HG02763 (cell line): ENCODE measurements around the gene PITPNC1.
A peak's percentile ranks its signal among the peaks of the same experiment; 100 is the strongest.
"Not testable (repeated sequence)": the region's sequence is repeated elsewhere in the genome, so short reads cannot be mapped to it uniquely, and the experiment has no call there.

Experiments used
- ATAC-seq: cut with Tn5 transposase; IDR thresholded peaks from one replicate; pipeline ENCODE4 v1.9.1; 2021; ENCODE audit warnings: mild to moderate bottlenecking, moderate library complexity; ENCODE audit not compliant: unreplicated experiment

PITPNC1 gene

GRCh38 chr17:67570797-67571196 is 193.7 kb downstream of the PITPNC1 start:
- no peak for ATAC-seq

GRCh38 chr17:67571478-67571877 is 194.4 kb downstream of the PITPNC1 start:
- ATAC-seq: no peak

- ATAC-seq: no peak
Measured at GRCh38 chr17:67573987-67574657, 197.0 kb downstream of the PITPNC1 start.

- ATAC-seq: peak; percentile 31
Measured at GRCh38 chr17:67574658-67575293, 197.7 kb downstream of the PITPNC1 start.

GRCh38 chr17:67575325-67575724 is 198.2 kb downstream of the PITPNC1 start:
- ATAC-seq: no peak

GRCh38 chr17:67576471-67577115 is 199.5 kb downstream of the PITPNC1 start:
- no peak for ATAC-seq

- no peak for ATAC-seq
Measured at GRCh38 chr17:67577429-67578141, 200.5 kb downstream of the PITPNC1 start.

- ATAC-seq: peak; percentile 30
Measured at GRCh38 chr17:67578142-67578457, 201.0 kb downstream of the PITPNC1 start.

- not testable (repeated sequence) for ATAC-seq
Measured at GRCh38 chr17:67578679-67579405, 201.8 kb downstream of the PITPNC1 start.

- no peak for ATAC-seq
Measured at GRCh38 chr17:67582673-67583081, 205.6 kb downstream of the PITPNC1 start.

GRCh38 chr17:67585077-67585602 is 208.1 kb downstream of the PITPNC1 start:
- ATAC-seq: no peak

GRCh38 chr17:67588326-67588725 is 211.2 kb downstream of the PITPNC1 start:
- no peak for ATAC-seq

- ATAC-seq: no peak
Measured at GRCh38 chr17:67594115-67594880, 217.2 kb downstream of the PITPNC1 start.

GRCh38 chr17:67600408-67600807 is 223.3 kb downstream of the PITPNC1 start:
- no peak for ATAC-seq

- ATAC-seq: no peak
Measured at GRCh38 chr17:67601897-67602296, 224.8 kb downstream of the PITPNC1 start.

- ATAC-seq: no peak
Measured at GRCh38 chr17:67602444-67602843, 225.4 kb downstream of the PITPNC1 start.

GRCh38 chr17:67602974-67603373 is 225.9 kb downstream of the PITPNC1 start:
- no peak for ATAC-seq

GRCh38 chr17:67605256-67605912 is 228.3 kb downstream of the PITPNC1 start:
- no peak for ATAC-seq

GRCh38 chr17:67606471-67606870 is 229.4 kb downstream of the PITPNC1 start:
- no peak for ATAC-seq
